Immature natural killer cell (primary cell): ENCODE measurements around the gene SLC29A3. TPM values are rescaled to one million over a fixed set of nuclear protein-coding genes. Genes with fewer than 3 reads are reported as not detected.

Experiments
- DNase-seq, 3 donors: peaks; one replicate each; pipeline ENCODE4 v3.0.0; 2022; ENCODE audit warnings: mixed read lengths in 1 of 3
- H3K27ac Mint-ChIP-seq, 6 donors: one replicate each; pipeline ENCODE4 v1.8.0; 2020; ENCODE audit warnings: mixed read lengths in 6 of 6, mild to moderate bottlenecking in 5 of 6, inconsistent platforms in 4 of 6, moderate library complexity in 3 of 6
- H3K27me3 Mint-ChIP-seq, 3 donors: one replicate each; pipeline ENCODE4 v1.8.0; 2020 to 2021; ENCODE audit warnings: low read depth in 3 of 3, mild to moderate bottlenecking in 3 of 3, mixed read lengths in 3 of 3, moderate library complexity in 3 of 3, inconsistent platforms in 1 of 3
- H3K36me3 Mint-ChIP-seq, 3 donors: one replicate each; pipeline ENCODE4 v1.8.0; 2020; ENCODE audit warnings: mixed read lengths in 3 of 3, inconsistent platforms in 2 of 3, mild to moderate bottlenecking in 2 of 3
- H3K4me1 Mint-ChIP-seq, 2 donors: one replicate each; pipeline ENCODE4 v1.8.0; 2020; ENCODE audit warnings: inconsistent platforms in 2 of 2, mild to moderate bottlenecking in 2 of 2, mixed read lengths in 2 of 2, moderate library complexity in 1 of 2
- H3K4me3 Mint-ChIP-seq, 5 donors: one replicate each; pipeline ENCODE4 v1.8.0; 2020; ENCODE audit warnings: mild to moderate bottlenecking in 5 of 5, mixed read lengths in 5 of 5, inconsistent platforms in 3 of 5, moderate library complexity in 3 of 5
- H3K9me3 Mint-ChIP-seq, 6 donors: one replicate each; pipeline ENCODE4 v1.8.0; 2020; ENCODE audit warnings: mild to moderate bottlenecking in 6 of 6, mixed read lengths in 6 of 6, inconsistent platforms in 4 of 6, moderate library complexity in 3 of 6
- polyA plus RNA-seq, 3 donors: library from polyadenylated mRNA; unstranded; fragments of 300-500 nt; fragmentation: Illumina TruSeq; gene quantifications; one replicate each; pipeline ENCODE4 v1.2.3, GENCODE V29; 2021

SLC29A3 gene
- polyA plus RNA-seq, 3 donors from 2014 or later: 7.9 to 12.8 (median 11.7) TPM

- Mint-ChIP-seq H3K4me3 (no peak overlapping the region), H3K4me1 (no peaks in the 10 kb centered on the region), H3K9me3 (no peaks in the 10 kb centered on the region), H3K36me3 (peaks cover 18 to 40% (median 27%) of the 10 kb centered on the region in 3 donors), H3K27me3 (peaks cover 0 to 1% (median 0%) of the 10 kb centered on the region in 3 donors), H3K27ac (no peak overlapping the region)
- no peak for DNase-seq
These were observed 40.4 kb downstream of the SLC29A3 start for GRCh38 chr10:71359364-71360046.

- peaks cover 20 to 43% (median 27%) of the 10 kb centered on the region in 3 donors for H3K36me3 Mint-ChIP-seq
- no peaks in the 10 kb centered on the region for H3K4me1 Mint-ChIP-seq
- H3K4me3 Mint-ChIP-seq: no peak overlapping the region
These were observed 41.7 kb downstream of the SLC29A3 start for GRCh38 chr10:71360735-71361134.

GRCh38 chr10:71361581-71361980 lies 42.5 kb downstream of the SLC29A3 start:
- Mint-ChIP-seq H3K27ac (no peak overlapping the region), H3K36me3 (peaks cover 20 to 40% (median 27%) of the 10 kb centered on the region in 3 donors), H3K9me3 (no peaks in the 10 kb centered on the region), H3K4me3 (no peak overlapping the region), H3K27me3 (peaks cover 0 to 3% (median 1%) of the 10 kb centered on the region in 3 donors), H3K4me1 (no peaks in the 10 kb centered on the region)
- no peak for DNase-seq

More at GRCh38 chr10:71360735-71361134, 41.7 kb downstream of the SLC29A3 start:
- no peak overlapping the region for H3K27ac Mint-ChIP-seq
- peaks cover 0 to 1% (median 0%) of the 10 kb centered on the region in 3 donors for H3K27me3 Mint-ChIP-seq
- no peaks in the 10 kb centered on the region for H3K9me3 Mint-ChIP-seq
- DNase-seq: no peak

- Mint-ChIP-seq H3K36me3 (peaks cover 20 to 40% (median 27%) of the 10 kb centered on the region in 3 donors), H3K4me3 (no peak overlapping the region), H3K4me1 (no peaks in the 10 kb centered on the region), H3K27me3 (peaks cover 0 to 3% (median 1%) of the 10 kb centered on the region in 3 donors), H3K27ac (no peak overlapping the region), H3K9me3 (no peaks in the 10 kb centered on the region)
- no peak for DNase-seq
These were observed 43.1 kb downstream of the SLC29A3 start for GRCh38 chr10:71362141-71362540.

GRCh38 chr10:71363936-71364335 lies 44.9 kb downstream of the SLC29A3 start:
- peaks cover 14 to 26% (median 16%) of the 10 kb centered on the region in 3 donors for H3K36me3 Mint-ChIP-seq
- H3K4me3 Mint-ChIP-seq: no peak overlapping the region
- H3K4me1 Mint-ChIP-seq: no peaks in the 10 kb centered on the region
- peaks cover 0 to 3% (median 1%) of the 10 kb centered on the region in 3 donors for H3K27me3 Mint-ChIP-seq
- no peak for DNase-seq
- H3K9me3 Mint-ChIP-seq: no peaks in the 10 kb centered on the region
- no peak overlapping the region for H3K27ac Mint-ChIP-seq

- no peak for DNase-seq
- no peak overlapping the region for H3K4me3 Mint-ChIP-seq
- H3K9me3 Mint-ChIP-seq: no peaks in the 10 kb centered on the region
- peaks cover 0 to 3% (median 1%) of the 10 kb centered on the region in 3 donors for H3K27me3 Mint-ChIP-seq
- H3K4me1 Mint-ChIP-seq: no peaks in the 10 kb centered on the region
- no peak overlapping the region for H3K27ac Mint-ChIP-seq
- H3K36me3 Mint-ChIP-seq: peaks cover 8 to 17% (median 10%) of the 10 kb centered on the region in 3 donors
These were observed 46.3 kb downstream of the SLC29A3 start for GRCh38 chr10:71365366-71365765.

GRCh38 chr10:71366690-71367089 lies 47.6 kb downstream of the SLC29A3 start:
- Mint-ChIP-seq H3K9me3 (no peaks in the 10 kb centered on the region), H3K27me3 (peaks cover 0 to 6% (median 3%) of the 10 kb centered on the region in 3 donors), H3K4me1 (no peaks in the 10 kb centered on the region), H3K4me3 (no peak overlapping the region), H3K27ac (peak overlapping the region in 2 of 6 donors; percentile 22 to 67), H3K36me3 (peaks cover 8 to 17% (median 10%) of the 10 kb centered on the region in 3 donors)
- no peak for DNase-seq

- H3K27me3 Mint-ChIP-seq: peaks cover 0 to 6% (median 3%) of the 10 kb centered on the region in 3 donors
- H3K4me1 Mint-ChIP-seq: no peaks in the 10 kb centered on the region
- no peak for DNase-seq
- H3K4me3 Mint-ChIP-seq: no peak overlapping the region
- peak overlapping the region in 1 of 6 donors; percentile 22 for H3K27ac Mint-ChIP-seq
- no peaks in the 10 kb centered on the region for H3K9me3 Mint-ChIP-seq
- peaks cover 7 to 12% (median 8%) of the 10 kb centered on the region in 3 donors for H3K36me3 Mint-ChIP-seq
These were observed 48.2 kb downstream of the SLC29A3 start for GRCh38 chr10:71367271-71367670.

- H3K4me3 Mint-ChIP-seq: no peak overlapping the region
- no peaks in the 10 kb centered on the region for H3K9me3 Mint-ChIP-seq
- H3K36me3 Mint-ChIP-seq: peaks cover 0 to 8% (median 5%) of the 10 kb centered on the region in 3 donors
- peaks cover 0 to 4% (median 3%) of the 10 kb centered on the region in 3 donors for H3K27me3 Mint-ChIP-seq
- DNase-seq: no peak
- H3K4me1 Mint-ChIP-seq: no peaks in the 10 kb centered on the region
- H3K27ac Mint-ChIP-seq: no peak overlapping the region
These were observed 49.1 kb downstream of the SLC29A3 start for GRCh38 chr10:71368176-71368575.

GRCh38 chr10:71368643-71369042 lies 49.6 kb downstream of the SLC29A3 start:
- Mint-ChIP-seq H3K27me3 (peaks cover 0 to 4% (median 3%) of the 10 kb centered on the region in 3 donors), H3K4me1 (no peaks in the 10 kb centered on the region), H3K27ac (no peak overlapping the region), H3K4me3 (no peak overlapping the region), H3K36me3 (peaks cover 0 to 8% (median 5%) of the 10 kb centered on the region in 3 donors), H3K9me3 (no peaks in the 10 kb centered on the region)
- no peak for DNase-seq

GRCh38 chr10:71369602-71370001 lies 50.5 kb downstream of the SLC29A3 start:
- H3K27me3 Mint-ChIP-seq: peaks cover 0 to 4% (median 3%) of the 10 kb centered on the region in 3 donors
- H3K27ac Mint-ChIP-seq: no peak overlapping the region
- H3K4me1 Mint-ChIP-seq: no peaks in the 10 kb centered on the region
- H3K4me3 Mint-ChIP-seq: no peak overlapping the region
- H3K36me3 Mint-ChIP-seq: peaks cover 0 to 2% (median 1%) of the 10 kb centered on the region in 3 donors
- no peak for DNase-seq
- H3K9me3 Mint-ChIP-seq: no peaks in the 10 kb centered on the region

- Mint-ChIP-seq H3K4me3 (no peak overlapping the region), H3K4me1 (no peaks in the 10 kb centered on the region), H3K36me3 (no peaks in the 10 kb centered on the region), H3K9me3 (no peaks in the 10 kb centered on the region), H3K27ac (no peak overlapping the region), H3K27me3 (peaks cover 0 to 4% (median 4%) of the 10 kb centered on the region in 3 donors)
- no peak for DNase-seq
These were observed 51.0 kb downstream of the SLC29A3 start for GRCh38 chr10:71370031-71370430.

- Mint-ChIP-seq H3K36me3 (no peaks in the 10 kb centered on the region), H3K27me3 (peaks cover 0 to 9% (median 2%) of the 10 kb centered on the region in 3 donors), H3K4me1 (peaks cover 8 to 12% of the 10 kb centered on the region in 2 donors), H3K4me3 (no peak overlapping the region), H3K9me3 (no peaks in the 10 kb centered on the region), H3K27ac (no peak overlapping the region)
- DNase-seq: no peak
These were observed 52.7 kb downstream of the SLC29A3 start for GRCh38 chr10:71371750-71372166.

GRCh38 chr10:71372882-71373495 lies 53.9 kb downstream of the SLC29A3 start:
- peaks cover 12 to 19% of the 10 kb centered on the region in 2 donors for H3K4me1 Mint-ChIP-seq
- H3K36me3 Mint-ChIP-seq: no peaks in the 10 kb centered on the region
- H3K4me3 Mint-ChIP-seq: no peak overlapping the region
- no peak overlapping the region for H3K27ac Mint-ChIP-seq
- DNase-seq: no peak
- no peaks in the 10 kb centered on the region for H3K9me3 Mint-ChIP-seq
- peaks cover 0 to 10% (median 3%) of the 10 kb centered on the region in 3 donors for H3K27me3 Mint-ChIP-seq
